H9 (cell line): ENCODE results near the gene MGME1. TPM values are rescaled to one million over a fixed set of nuclear protein-coding genes. Genes with fewer than 3 reads are reported as not detected.

Experiments used
- DNase-seq: peaks from one replicate; pipeline ENCODE4 v3.0.0-alpha.2; 2017
- H2AFZ ChIP-seq: one replicate; pipeline ENCODE4 v1.6.1; 2013; ENCODE audit warnings: mild to moderate bottlenecking, low read length, control low read depth, moderate library complexity
- H2AK5ac ChIP-seq: 2 replicates; pipeline ENCODE4 v1.6.1; 2013; ENCODE audit warnings: low read length, control low read depth, mixed read lengths; ENCODE audit not compliant: insufficient read length
- H2BK120ac ChIP-seq: one replicate; pipeline ENCODE4 v1.6.1; 2013; ENCODE audit warnings: low read depth, mild to moderate bottlenecking, low read length, control low read depth, inconsistent platforms; ENCODE audit not compliant: poor library complexity, severe bottlenecking
- H2BK12ac ChIP-seq: 2 replicates; pipeline ENCODE4 v1.6.1; 2013; ENCODE audit warnings: low read length, control low read depth, mixed read lengths, low read depth; ENCODE audit not compliant: insufficient read length
- H2BK15ac ChIP-seq: 2 replicates; pipeline ENCODE4 v1.6.1; 2013; ENCODE audit warnings: low read depth, low read length, control low read depth
- H2BK20ac ChIP-seq: one replicate; pipeline ENCODE4 v1.6.1; 2013; ENCODE audit warnings: low read depth, mild to moderate bottlenecking, low read length, control low read depth, inconsistent platforms; ENCODE audit not compliant: poor library complexity, severe bottlenecking
- H2BK5ac ChIP-seq: 2 replicates; pipeline ENCODE4 v1.6.1; 2013; ENCODE audit warnings: low read length, control low read depth, mixed read lengths; ENCODE audit not compliant: insufficient read length
- H3K14ac ChIP-seq: 2 replicates; pipeline ENCODE4 v1.6.1; 2013; ENCODE audit warnings: low read length, control low read depth; ENCODE audit not compliant: insufficient read depth
- H3K18ac ChIP-seq: 2 replicates; pipeline ENCODE4 v1.6.1; 2013; ENCODE audit warnings: low read depth, mild to moderate bottlenecking, mixed read lengths, low read length, control low read depth; ENCODE audit not compliant: insufficient read length
- H3K23ac ChIP-seq: 2 replicates; pipeline ENCODE4 v1.6.1; 2013; ENCODE audit warnings: low read length, control low read depth, mixed read lengths, low read depth; ENCODE audit not compliant: insufficient read length
- H3K23me2 ChIP-seq: 2 replicates; pipeline ENCODE4 v1.6.1; 2013; ENCODE audit warnings: low read depth, mild to moderate bottlenecking, mixed read lengths, low read length, control low read depth; ENCODE audit not compliant: insufficient read length, poor library complexity, severe bottlenecking
- H3K27ac ChIP-seq: 2 replicates; pipeline ENCODE4 v1.5.1; 2013; ENCODE audit warnings: low read length, control low read depth, mixed read lengths, low read depth; ENCODE audit not compliant: insufficient read length
- H3K27me3 ChIP-seq: 2 replicates; pipeline ENCODE4 v1.6.1; 2013; ENCODE audit warnings: low read length, control low read depth, inconsistent platforms; ENCODE audit not compliant: insufficient read depth
- H3K4ac ChIP-seq: 2 replicates; pipeline ENCODE4 v1.6.1; 2013; ENCODE audit warnings: low read depth, mild to moderate bottlenecking, control low read depth, inconsistent platforms, low read length, moderate library complexity
- H3K4me1 ChIP-seq: 2 replicates; pipeline ENCODE4 v1.6.1; 2013; ENCODE audit warnings: low read length, control low read depth, inconsistent platforms; ENCODE audit not compliant: insufficient read depth
- H3K4me2 ChIP-seq: 2 replicates; pipeline ENCODE4 v1.6.1; 2013; ENCODE audit warnings: low read length, control low read depth, mixed read lengths; ENCODE audit not compliant: insufficient read length, insufficient read depth
- H3K56ac ChIP-seq: 2 replicates; pipeline ENCODE4 v1.6.1; 2013; ENCODE audit warnings: low read depth, mild to moderate bottlenecking, mixed read lengths, low read length, control low read depth; ENCODE audit not compliant: insufficient read length
- H3K79me1 ChIP-seq: 2 replicates; pipeline ENCODE4 v1.6.1; 2013; ENCODE audit warnings: low read depth, mild to moderate bottlenecking, moderate library complexity, low read length, control low read depth, inconsistent platforms; ENCODE audit not compliant: insufficient read depth, poor library complexity, severe bottlenecking
- H3K79me2 ChIP-seq: 2 replicates; pipeline ENCODE4 v1.6.1; 2013; ENCODE audit warnings: low read length, control low read depth, inconsistent platforms; ENCODE audit not compliant: insufficient read depth
- H3K9ac ChIP-seq: 2 replicates; pipeline ENCODE4 v1.6.1; 2013; ENCODE audit warnings: low read length, control low read depth, mixed read lengths; ENCODE audit not compliant: insufficient read length; ENCODE audit errors: extremely low read depth
- H3K9me3 ChIP-seq: one replicate; pipeline ENCODE4 v1.6.1; 2013; ENCODE audit warnings: low read depth, low read length, inconsistent platforms; ENCODE audit not compliant: control insufficient read depth
- H3T11ph ChIP-seq: one replicate; pipeline ENCODE4 v1.6.1; 2013; ENCODE audit warnings: mild to moderate bottlenecking, low read length, control low read depth, inconsistent platforms
- H4K20me1 ChIP-seq: one replicate; pipeline ENCODE4 v1.6.1; 2013; ENCODE audit not compliant: control insufficient read depth, insufficient read length, insufficient read depth
- H4K5ac ChIP-seq: 2 replicates; pipeline ENCODE4 v1.6.1; 2013; ENCODE audit warnings: low read depth, mild to moderate bottlenecking, mixed read lengths, low read length, control low read depth; ENCODE audit not compliant: insufficient read length
- H4K8ac ChIP-seq: replicated peaks from 2 replicates; pipeline ENCODE4 v1.6.1; 2013; ENCODE audit warnings: low read length, control low read depth, mixed read lengths, low read depth; ENCODE audit not compliant: insufficient read length
- H4K91ac ChIP-seq: 2 replicates; pipeline ENCODE4 v1.6.1; 2013; ENCODE audit warnings: low read depth, mild to moderate bottlenecking, moderate library complexity, mixed read lengths, low read length, control low read depth; ENCODE audit not compliant: insufficient read length
- H3K27ac Mint-ChIP-seq, 3 experiments: 2 replicates in 2 of 3; 3 replicates in 1 of 3; pipeline ENCODE4 v1.8.0; 2020 to 2021; ENCODE audit warnings: mixed read lengths in 3 of 3, mild to moderate bottlenecking in 1 of 3, moderate library complexity in 1 of 3
- H3K27me3 Mint-ChIP-seq: 2 replicates; pipeline ENCODE4 v1.8.0; 2021; ENCODE audit warnings: low read depth, mild to moderate bottlenecking, moderate library complexity, mixed read lengths
- H3K36me3 Mint-ChIP-seq, 3 experiments: 2 replicates in 2 of 3; 3 replicates in 1 of 3; pipeline ENCODE4 v1.8.0; 2020 to 2021; ENCODE audit warnings: low read depth in 3 of 3, mixed read lengths in 3 of 3; ENCODE audit not compliant: insufficient read depth in 1 of 3
- H3K4me1 Mint-ChIP-seq, 2 experiments: 2 replicates each; pipeline ENCODE4 v1.8.0; 2020; ENCODE audit warnings: mixed read lengths in 2 of 2
- H3K4me3 Mint-ChIP-seq, 2 experiments: 2 replicates in 1 of 2; 3 replicates in 1 of 2; pipeline ENCODE4 v1.8.0; 2020 to 2021; ENCODE audit warnings: mild to moderate bottlenecking in 2 of 2, mixed read lengths in 2 of 2, moderate library complexity in 1 of 2
- H3K9me3 Mint-ChIP-seq, 2 experiments: 2 replicates in 1 of 2; 3 replicates in 1 of 2; pipeline ENCODE4 v1.8.0; 2020; ENCODE audit warnings: mild to moderate bottlenecking in 2 of 2, mixed read lengths in 2 of 2, moderate library complexity in 1 of 2
- WGBS: extraction: QIAGEN DNeasy Blood & Tissue Kit; methylation state at CpG from one replicate; pipeline ENCODE4 v1.1.7; 2013; ENCODE audit warnings: missing lambda C conversion rate, low lambda C conversion rate, mixed read lengths; ENCODE audit not compliant: insufficient read length; ENCODE audit errors: extremely low coverage; 5-methylcytosine and 5-hydroxymethylcytosine counted together
- total RNA-seq: library from RNA; stranded (reverse); gene quantifications from 2 replicates; pipeline ENCODE4 v1.2.1, GENCODE V29; 2021
- TF ChIP-seq, protein P1 (sequence below): fragments of 200-600 bp; sonication (generic); conservative IDR thresholded peaks from 3 replicates; pipeline ENCODE4 v1.8.0; 2021; ENCODE audit warnings: antibody characterized with exemption, mild to moderate bottlenecking

MGME1 gene
- total RNA-seq, 1 experiment from 2014 or later, result 48.9 TPM

- no peaks in the 10 kb centered on the region; the same call in 1 of the 2 replicates for H3K27me3 Mint-ChIP-seq
- Histone ChIP-seq H3K18ac (no peak overlapping the region), H2AK5ac (no peak overlapping the region), H3K27me3 (no peaks in the 10 kb centered on the region), H3K14ac (no peak overlapping the region), H2BK120ac (no peak overlapping the region), H2AFZ (no peak overlapping the region), H3K4me1 (no peaks in the 10 kb centered on the region), H3K79me1 (no peaks in the 10 kb centered on the region), H2BK12ac (no peak overlapping the region), H4K8ac (no peak overlapping the region), H4K5ac (no peak overlapping the region), H3K27ac (no peak overlapping the region), H2BK20ac (no peak overlapping the region), H3K4me2 (no peak overlapping the region), H3K79me2 (no peaks in the 10 kb centered on the region), H4K20me1 (no peaks in the 10 kb centered on the region), H2BK5ac (no peak overlapping the region), H3K23ac (no peak overlapping the region), H4K91ac (no peak overlapping the region), H3K9me3 (no peaks in the 10 kb centered on the region), H3K4ac (no peak overlapping the region), H2BK15ac (no peak overlapping the region), H3K56ac (no peak overlapping the region), H3K23me2 (no peaks in the 10 kb centered on the region), H3T11ph (no peak overlapping the region), H3K9ac (no peak overlapping the region)
- H3K27ac Mint-ChIP-seq, result 0 out of 7 replicates have a peak overlapping the region, but pooled peaks of 1 of the 3 experiments have one; percentile 13
- no peak overlapping the region for H3K4me3 Mint-ChIP-seq
- H3K4me1 Mint-ChIP-seq, result peaks cover 8 to 27% of the 10 kb centered on the region in 2 experiments
- WGBS, result no CpG with 5 or more reads among the region's 5 CpGs
- no peaks in the 10 kb centered on the region for H3K9me3 Mint-ChIP-seq
- DNase-seq, result no peak
- TF ChIP-seq, protein P1, sequence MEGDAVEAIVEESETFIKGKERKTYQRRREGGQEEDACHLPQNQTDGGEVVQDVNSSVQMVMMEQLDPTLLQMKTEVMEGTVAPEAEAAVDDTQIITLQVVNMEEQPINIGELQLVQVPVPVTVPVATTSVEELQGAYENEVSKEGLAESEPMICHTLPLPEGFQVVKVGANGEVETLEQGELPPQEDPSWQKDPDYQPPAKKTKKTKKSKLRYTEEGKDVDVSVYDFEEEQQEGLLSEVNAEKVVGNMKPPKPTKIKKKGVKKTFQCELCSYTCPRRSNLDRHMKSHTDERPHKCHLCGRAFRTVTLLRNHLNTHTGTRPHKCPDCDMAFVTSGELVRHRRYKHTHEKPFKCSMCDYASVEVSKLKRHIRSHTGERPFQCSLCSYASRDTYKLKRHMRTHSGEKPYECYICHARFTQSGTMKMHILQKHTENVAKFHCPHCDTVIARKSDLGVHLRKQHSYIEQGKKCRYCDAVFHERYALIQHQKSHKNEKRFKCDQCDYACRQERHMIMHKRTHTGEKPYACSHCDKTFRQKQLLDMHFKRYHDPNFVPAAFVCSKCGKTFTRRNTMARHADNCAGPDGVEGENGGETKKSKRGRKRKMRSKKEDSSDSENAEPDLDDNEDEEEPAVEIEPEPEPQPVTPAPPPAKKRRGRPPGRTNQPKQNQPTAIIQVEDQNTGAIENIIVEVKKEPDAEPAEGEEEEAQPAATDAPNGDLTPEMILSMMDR, result no peak
- peaks cover 0 to 10% (median 0%) of the 10 kb centered on the region in 3 experiments; a peak in 4 of 7 replicates for H3K36me3 Mint-ChIP-seq
Observed at GRCh38 chr20:18034039-18034438, 65.2 kb downstream of the MGME1 start.
